Prostate gland (tissue), 2 donors: ENCODE measurements around the gene GRID1.

Source experiments
- CTCF ChIP-seq, 4 experiments: fragments of 200-600 bp in 2 of 4; fragments of 450-650 bp in 2 of 4; sonication (generic) in 2 of 4; IDR thresholded peaks; 1 replicate in 3 of 4; 2 replicates in 1 of 4; pipeline ENCODE4 v1.5.1; 2016 to 2019; ENCODE audit warnings: antibody characterized with exemption in 4 of 4, mild to moderate bottlenecking in 2 of 4, moderate library complexity in 2 of 4
- POLR2A ChIP-seq: fragments of 450-650 bp; IDR thresholded peaks from one replicate; pipeline ENCODE4 v1.6.1; 2016; ENCODE audit warnings: antibody characterized with exemption, mild to moderate bottlenecking
- POLR2AphosphoS5 ChIP-seq: sonication (generic); formaldehyde crosslinking; IDR thresholded peaks from one replicate; pipeline ENCODE4 v1.6.1; 2017; ENCODE audit warnings: antibody characterized with exemption

GRCh38 chr10:86354761-86355540, 11.6 kb downstream of the GRID1 start:
- no peak for TF ChIP-seq CTCF (IDR thresholded peaks at IDR 0.05)
- no peak for TF ChIP-seq POLR2A
- no peak for TF ChIP-seq POLR2AphosphoS5
